T-helper 9 cell (primary cell): ENCODE results near the gene EFCAB8.
"Not testable (repeated sequence)": the region's sequence is repeated elsewhere in the genome, so short reads cannot be mapped to it uniquely, and the experiment has no call there.

Experiments used
- DNase-seq: peaks from one replicate; pipeline ENCODE4 v3.0.0-alpha.2; 2020

EFCAB8 gene

DNA sequence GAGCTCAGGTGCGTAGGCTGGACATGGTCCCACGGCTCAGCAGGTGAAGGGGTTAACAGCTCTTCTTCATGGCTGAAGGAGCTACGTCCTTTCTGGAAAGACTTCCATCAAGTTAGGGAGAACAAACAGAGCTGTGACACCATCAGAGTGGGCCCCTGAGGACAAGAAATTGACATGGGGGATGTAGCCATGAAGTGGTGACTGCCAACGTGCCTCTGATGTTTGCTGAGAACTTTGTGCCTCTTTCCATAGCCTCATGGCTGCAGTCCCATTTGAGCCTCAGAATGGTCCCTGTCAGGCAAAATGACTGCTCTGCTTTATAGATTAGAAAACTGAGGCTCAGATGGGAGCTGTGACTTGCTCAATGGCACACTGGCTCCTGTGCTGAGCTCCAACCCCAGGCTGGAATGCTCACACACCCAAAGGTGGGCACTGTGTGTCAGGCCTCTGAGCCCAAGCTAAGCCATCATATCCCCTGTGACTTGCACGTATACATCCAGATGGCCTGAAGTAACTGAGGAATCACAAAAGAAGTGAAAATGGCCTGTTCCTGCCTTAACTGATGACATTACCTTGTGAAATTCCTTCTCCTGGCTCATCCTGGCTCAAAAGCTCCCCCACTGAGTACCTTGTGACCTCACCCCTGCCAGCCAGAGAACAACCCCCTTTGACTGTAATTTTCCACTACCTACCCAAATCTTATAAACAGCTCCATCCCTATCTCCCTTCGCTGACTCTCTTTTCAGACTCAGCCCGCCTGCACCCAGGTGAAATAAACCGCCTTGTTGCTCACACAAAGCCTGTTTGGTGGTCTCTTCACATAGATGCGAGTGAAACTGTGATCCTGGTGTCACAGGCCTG lies 115.7 kb downstream of the EFCAB8 start:
- DNase-seq, result not testable (repeated sequence)

GRCh38 chr20:32975121-32975520 lies 116.4 kb downstream of the EFCAB8 start:
- DNase-seq, result not testable (repeated sequence)

DNA sequence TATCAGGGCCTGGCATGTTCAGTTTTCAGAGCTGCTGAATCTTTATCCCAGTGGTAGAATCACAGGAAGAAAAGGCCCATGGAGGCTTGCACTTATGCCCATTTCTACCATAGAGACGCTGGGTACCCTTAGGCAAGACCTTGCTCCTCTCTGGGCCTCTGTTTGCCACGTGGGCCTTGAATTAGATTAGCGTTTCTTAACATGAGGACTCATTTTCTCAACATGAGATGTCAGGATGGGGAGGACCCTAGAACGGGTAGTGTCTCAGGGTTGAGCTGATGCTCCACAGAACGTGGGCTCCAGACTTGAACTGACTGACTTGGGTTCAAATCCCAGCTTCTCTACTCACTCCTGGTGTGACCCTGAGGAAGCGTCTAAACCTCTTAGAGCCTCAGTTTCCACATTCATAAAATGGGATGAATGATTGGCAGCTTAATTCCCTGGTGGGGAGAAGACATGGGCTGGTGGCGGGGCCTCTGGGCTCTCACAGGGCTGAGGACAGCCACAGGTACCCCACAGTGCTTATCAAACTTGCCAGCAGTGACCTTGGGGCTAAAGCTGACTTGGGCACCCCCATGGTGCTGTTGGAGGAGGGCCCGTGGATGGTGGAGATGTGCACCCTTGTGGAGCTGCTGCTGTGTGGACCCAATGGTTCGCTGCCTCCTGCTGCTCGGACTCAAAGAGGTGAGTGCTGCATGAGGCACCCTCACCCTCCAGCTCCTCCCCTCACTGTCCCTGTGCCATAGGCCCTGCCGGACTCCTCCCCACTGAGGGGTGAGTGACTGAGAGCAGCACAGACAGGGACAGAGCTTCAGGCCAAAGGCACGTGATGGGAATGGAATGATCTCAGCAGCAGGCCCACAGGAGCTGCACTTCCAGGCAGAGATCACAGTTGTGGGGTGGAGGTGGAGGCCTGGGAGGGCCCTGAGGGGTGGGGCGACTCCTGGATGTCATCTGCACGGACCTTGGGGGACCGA lies 117.3 kb downstream of the EFCAB8 start:
- no peak for DNase-seq

DNA sequence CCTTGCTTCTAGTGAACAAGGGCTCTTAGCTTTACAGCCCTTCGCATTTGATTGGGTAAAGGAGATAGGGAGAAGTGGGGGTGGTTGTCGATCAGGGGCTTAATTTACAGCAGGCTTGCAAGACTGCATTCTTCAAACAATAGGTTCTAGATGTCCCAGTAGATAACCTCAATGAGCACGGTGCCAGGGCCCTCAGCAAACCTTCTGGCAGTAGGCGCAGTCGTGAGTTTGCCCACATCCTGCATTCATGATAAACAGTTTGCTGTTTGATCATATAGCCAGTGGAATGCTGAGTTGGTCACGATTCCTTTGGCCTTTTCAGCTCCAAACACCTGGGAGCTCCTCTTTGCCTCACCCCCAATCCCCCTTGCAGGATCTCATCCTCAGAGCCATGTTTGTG lies 118.0 kb downstream of the EFCAB8 start:
- no peak for DNase-seq

GRCh38 chr20:32977281-32978008 lies 118.7 kb downstream of the EFCAB8 start:
- DNase-seq, result no peak

GRCh38 chr20:32978009-32978335 lies 119.2 kb downstream of the EFCAB8 start:
- no peak for DNase-seq

DNA sequence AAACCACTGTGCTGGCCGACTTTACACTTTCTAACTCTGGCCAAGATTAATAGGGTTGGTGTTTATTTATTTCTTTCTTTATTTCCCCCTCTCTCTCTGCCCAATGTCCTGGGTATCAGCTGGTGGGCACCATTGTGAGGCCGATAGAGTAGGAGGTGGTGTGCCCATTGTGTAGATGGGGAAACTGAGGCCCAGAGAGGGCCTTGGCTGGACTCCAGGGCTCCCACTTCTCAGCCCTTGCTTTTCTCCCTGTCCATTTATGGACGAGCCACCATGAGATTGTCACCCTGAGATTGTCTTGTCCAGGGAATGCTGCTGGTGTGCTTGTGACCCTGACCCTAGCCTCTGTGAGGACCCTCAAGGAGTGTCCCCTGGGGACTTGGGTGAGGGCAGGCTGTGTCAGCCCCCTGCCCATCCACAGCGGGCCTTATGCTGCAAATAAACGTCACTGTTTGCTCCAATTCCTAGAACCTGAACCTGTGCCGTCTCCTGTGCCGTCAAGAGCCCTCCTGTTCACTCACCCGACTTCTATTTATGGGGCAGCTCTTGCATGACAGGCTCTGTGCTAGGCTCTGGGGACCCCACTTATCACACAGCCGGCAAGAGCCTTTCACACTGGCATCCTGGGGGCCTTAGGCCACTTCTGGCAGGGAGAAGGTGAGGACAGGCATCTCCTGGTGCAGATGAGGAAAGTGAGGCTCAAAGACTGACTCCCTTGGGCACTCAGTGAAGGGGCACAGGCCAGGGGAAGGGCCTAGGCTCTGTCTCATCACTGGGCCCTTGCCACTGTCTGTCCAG lies 120.7 kb downstream of the EFCAB8 start:
- DNase-seq, result no peak

GRCh38 chr20:32980131-32980941 lies 121.6 kb downstream of the EFCAB8 start:
- no peak for DNase-seq

DNA sequence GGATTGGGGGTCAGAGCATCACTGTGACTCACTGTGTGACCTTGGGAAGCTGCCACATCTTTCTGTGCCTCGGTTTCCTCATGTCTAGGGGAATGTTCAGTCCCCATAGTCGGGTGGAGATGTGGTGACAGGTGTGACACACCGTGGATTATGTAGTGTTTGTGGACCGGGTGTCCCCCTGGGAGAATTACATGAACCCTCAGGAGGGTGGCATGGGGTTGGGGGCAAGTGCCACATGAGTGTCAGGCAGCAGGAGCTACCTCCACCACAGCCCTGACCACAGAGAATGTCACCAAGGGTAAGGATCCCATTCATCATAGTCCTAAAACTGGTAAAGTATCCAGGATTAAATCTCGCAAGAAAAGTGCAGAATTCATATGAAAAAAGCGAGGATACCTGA lies 122.3 kb downstream of the EFCAB8 start:
- DNase-seq, result no peak

- no peak for DNase-seq
These were observed 124.1 kb downstream of the EFCAB8 start for GRCh38 chr20:32982617-32983458.

DNA sequence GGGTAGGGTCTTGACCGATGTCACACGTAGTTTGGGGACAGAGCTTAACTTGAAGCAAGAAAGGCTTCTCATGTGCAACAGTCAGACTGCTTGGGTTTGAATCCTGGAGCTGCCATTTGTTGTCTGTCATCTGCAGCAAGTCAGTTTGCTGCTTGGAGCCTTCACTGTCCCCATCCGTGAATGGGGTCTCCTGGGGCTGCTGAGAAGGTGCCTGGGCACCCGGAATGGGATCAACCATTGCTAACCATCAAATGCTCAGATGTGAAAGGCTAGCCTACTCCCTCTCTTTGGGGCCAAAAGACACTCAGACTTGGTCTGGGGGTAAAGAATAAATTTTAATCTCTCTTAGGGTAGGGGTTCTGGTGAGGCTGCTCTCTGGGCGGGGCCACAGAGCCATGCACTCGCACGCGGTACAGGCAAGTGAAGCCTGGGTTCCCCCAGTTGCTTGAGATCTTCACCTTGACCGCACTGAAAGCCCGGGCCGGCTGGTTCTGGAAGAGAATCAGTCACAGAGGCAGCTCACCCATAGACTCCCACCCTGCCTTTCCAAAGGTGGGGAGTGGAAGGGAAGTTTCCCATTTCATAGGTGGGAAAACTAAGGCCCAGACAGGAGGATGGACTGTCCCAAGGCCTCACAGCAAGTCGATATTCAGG lies 124.9 kb downstream of the EFCAB8 start:
- DNase-seq, result no peak

- DNase-seq, result no peak
These were observed 125.5 kb downstream of the EFCAB8 start for GRCh38 chr20:32984196-32984595.

DNA sequence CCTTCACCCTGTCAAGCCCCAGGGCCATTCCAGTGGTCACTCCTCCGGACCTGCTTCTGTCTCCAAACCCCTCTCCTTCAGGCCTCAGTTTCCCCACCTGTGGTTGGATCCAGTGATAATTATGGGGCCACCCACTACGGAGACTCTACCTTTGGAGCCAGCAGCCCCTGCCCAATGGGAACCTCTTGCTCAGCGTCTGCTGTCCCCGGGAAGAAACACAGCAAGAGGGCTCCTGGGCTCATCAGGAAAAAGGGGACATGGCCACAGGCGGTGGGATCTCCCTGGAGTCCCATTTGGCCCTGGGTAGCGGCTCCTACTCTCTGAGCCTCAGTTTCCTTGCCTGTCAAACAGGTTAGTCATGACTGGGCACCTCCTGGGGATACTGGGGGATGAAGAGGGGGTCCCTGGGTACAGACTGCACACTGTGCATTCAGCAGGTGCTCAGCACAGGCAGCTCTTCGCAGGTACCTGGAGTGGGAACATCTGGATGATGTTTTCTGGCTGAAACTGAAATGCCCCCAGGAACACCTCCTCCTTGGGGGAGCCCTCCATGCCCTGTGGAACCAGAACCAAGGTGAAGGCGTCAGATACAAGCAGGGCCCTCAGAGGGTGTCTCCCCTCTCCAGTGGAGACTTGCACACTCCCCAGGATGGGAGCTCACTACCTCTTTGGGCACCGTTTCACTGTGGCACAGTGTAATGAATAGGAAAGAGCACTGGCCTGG lies 126.1 kb downstream of the EFCAB8 start:
- no peak for DNase-seq

DNA sequence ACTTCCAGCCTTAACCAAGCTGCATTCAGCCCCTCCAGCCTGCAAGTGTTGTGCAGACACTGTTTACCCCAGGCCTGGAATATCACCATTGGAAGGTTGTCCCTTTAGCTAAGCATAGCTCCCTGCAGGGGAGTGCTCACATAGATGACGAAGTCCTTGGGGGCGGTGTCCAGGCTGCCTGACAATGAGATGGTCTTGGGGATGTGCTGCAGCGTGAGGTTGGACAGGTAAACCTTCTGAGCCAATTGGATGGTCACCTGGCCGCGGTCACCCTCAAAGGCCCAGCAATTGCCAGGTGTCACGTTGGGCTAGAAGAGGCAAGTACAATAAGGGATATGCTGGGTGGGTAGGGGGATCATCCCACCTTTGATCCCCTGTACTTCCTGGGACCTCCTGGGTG lies 126.9 kb downstream of the EFCAB8 start:
- DNase-seq, result no peak

GRCh38 chr20:32986331-32986966 lies 127.7 kb downstream of the EFCAB8 start:
- no peak for DNase-seq

- no peak for DNase-seq
These were observed 128.5 kb downstream of the EFCAB8 start for GRCh38 chr20:32987044-32987825.

GRCh38 chr20:32988008-32988407 lies 129.3 kb downstream of the EFCAB8 start:
- DNase-seq, result no peak
